Endothelial cell of umbilical vein (primary cell): ENCODE measurements around the gene UBE2QL1. TPM values are rescaled to one million over a fixed set of nuclear protein-coding genes. Genes with fewer than 3 reads are reported as not detected.
"Not testable (repeated sequence)": the region's sequence is repeated elsewhere in the genome, so short reads cannot be mapped to it uniquely, and the experiment has no call there.

Source experiments
- BruUV-seq: library from RNA; stranded (reverse); fragments of 400-500 nt; replicated peaks from 2 replicates; lab custom pipeline; 2021; lab: Mats Ljungman, UMichigan
- CTCF ChIA-PET: fragments of 300-600, 350-600 bp; sonication (Branson Sonifier 250); formaldehyde crosslinking; loops from one replicate; lab custom pipeline; 2021; ENCODE audit warnings: antibody characterized with exemption, inconsistent platforms; lab: Charles Lee
- POLR2A ChIA-PET: fragments of 300-600, 350-600 bp; sonication (Branson Sonifier 250); formaldehyde crosslinking; loops from one replicate; lab custom pipeline; 2021; ENCODE audit warnings: antibody characterized with exemption, inconsistent platforms; lab: Charles Lee
- DNase-seq: peaks from one replicate; pipeline ENCODE4 v3.0.0-alpha.2; 2011; ENCODE audit warnings: low read depth, low spot score
- FAIRE-seq: peaks from 2 replicates; lab custom pipeline; 2011; peaks lifted over from hg19 to GRCh38; lab: Jason Lieb, UNC
- H2AFZ ChIP-seq: 2 replicates; pipeline ENCODE4 v1.6.0; 2012; ENCODE audit warnings: low read depth, low read length, control low read depth, inconsistent platforms
- H3K27ac ChIP-seq: 2 replicates; pipeline ENCODE4 v1.5.1; 2011; ENCODE audit warnings: low read depth, mild to moderate bottlenecking, control low read depth, low read length, moderate library complexity; ENCODE audit not compliant: insufficient read depth
- H3K27me3 ChIP-seq, 2 experiments: 2 replicates each; pipeline versions ENCODE4 v1.6.0 to v1.6.1; 2011; ENCODE audit warnings: low read length in 2 of 2, mixed read lengths in 1 of 2; ENCODE audit not compliant: control insufficient read depth in 2 of 2, insufficient read depth in 2 of 2
- H3K36me3 ChIP-seq, 2 experiments: 2 replicates in 1 of 2; 3 replicates in 1 of 2; pipeline ENCODE4 v1.5.1; 2011; ENCODE audit warnings: low read length in 2 of 2, mild to moderate bottlenecking in 1 of 2, moderate library complexity in 1 of 2; ENCODE audit not compliant: control insufficient read depth in 2 of 2, insufficient read depth in 2 of 2; ENCODE audit errors: extremely low read depth in 1 of 2
- H3K4me1 ChIP-seq: 3 replicates; pipeline ENCODE4 v1.5.1; 2011; ENCODE audit warnings: mild to moderate bottlenecking, low read length; ENCODE audit not compliant: control insufficient read depth, insufficient read depth; ENCODE audit errors: extremely low read depth
- H3K4me2 ChIP-seq: 2 replicates; pipeline ENCODE4 v1.6.1; 2011; ENCODE audit warnings: low read length, control low read depth, mixed read lengths; ENCODE audit not compliant: insufficient read depth
- H3K4me3 ChIP-seq, 3 experiments: fragments of 200-600 bp in 1 of 3; sonication (generic), shearing (Covaris generic) in 1 of 3; replicated peaks in 1 of 3; 2 replicates each; pipeline ENCODE4 v1.5.1; 2011 to 2016; ENCODE audit warnings: control low read depth in 3 of 3, low read length in 3 of 3, mild to moderate bottlenecking in 2 of 3, inconsistent platforms in 1 of 3, low read depth in 1 of 3, moderate library complexity in 1 of 3; ENCODE audit not compliant: insufficient read depth in 1 of 3
- H3K79me2 ChIP-seq: 2 replicates; pipeline ENCODE4 v1.6.0; 2012; ENCODE audit warnings: low read length, inconsistent platforms; ENCODE audit not compliant: control insufficient read depth, insufficient read depth
- H3K9ac ChIP-seq: replicated peaks from 2 replicates; pipeline ENCODE3; 2011; ENCODE audit warnings: low read length, control low read depth; ENCODE audit not compliant: insufficient read depth; ENCODE audit errors: extremely low read depth
- H3K9me1 ChIP-seq: replicated peaks from 3 replicates; pipeline ENCODE4 v1.6.0; 2011; ENCODE audit warnings: mild to moderate bottlenecking, low read length; ENCODE audit not compliant: control insufficient read depth, insufficient read depth; ENCODE audit errors: extremely low read depth
- H3K9me3 ChIP-seq: replicated peaks from 2 replicates; pipeline ENCODE4 v1.5.1; 2012; ENCODE audit warnings: low read length, inconsistent platforms; ENCODE audit not compliant: control insufficient read depth, insufficient read depth
- H4K20me1 ChIP-seq: replicated peaks from 2 replicates; pipeline ENCODE3; 2011; ENCODE audit warnings: mild to moderate bottlenecking, low read length; ENCODE audit not compliant: control insufficient read depth, insufficient read depth; ENCODE audit errors: extremely low read depth
- EZH2 ChIP-seq: IDR thresholded peaks from 2 replicates; pipeline ENCODE4 v1.6.1; 2012; ENCODE audit warnings: borderline replicate concordance, low read depth, mild to moderate bottlenecking, moderate library complexity, low read length, inconsistent platforms; ENCODE audit not compliant: severe bottlenecking
- FOS ChIP-seq: IDR thresholded peaks from 2 replicates; pipeline ENCODE4 v1.6.1; 2011; ENCODE audit warnings: mild to moderate bottlenecking, low read length, moderate library complexity, borderline replicate concordance; ENCODE audit not compliant: insufficient read depth
- GATA2 ChIP-seq: IDR thresholded peaks from 2 replicates; pipeline ENCODE4 v1.7.0; 2011; ENCODE audit warnings: low read depth, mild to moderate bottlenecking, moderate library complexity, mixed read lengths, low read length; ENCODE audit not compliant: insufficient read length, insufficient read depth
- JUN ChIP-seq: IDR thresholded peaks from 2 replicates; pipeline ENCODE4 v1.6.1; 2011; ENCODE audit warnings: borderline replicate concordance, low read depth; ENCODE audit not compliant: insufficient read length, insufficient read depth
- MYC ChIP-seq: IDR thresholded peaks from one replicate; pipeline ENCODE4 v1.6.1; 2011; ENCODE audit warnings: mild to moderate bottlenecking, low read depth, low read length
- POLR2A ChIP-seq: IDR thresholded peaks from 2 replicates; pipeline ENCODE4 v1.6.1; 2012; ENCODE audit warnings: low read depth, mild to moderate bottlenecking, control low read depth, low read length
- POLR2AphosphoS5 ChIP-seq: IDR thresholded peaks from 2 replicates; pipeline ENCODE4 v1.6.1; 2012; ENCODE audit warnings: low read depth, mild to moderate bottlenecking, control low read depth, low read length, moderate library complexity; ENCODE audit not compliant: insufficient read depth
- dilution Hi-C: fragments of 300-500 bp; cut with MboI; formaldehyde crosslinking; loops from one replicate; pipeline ENCODE4 v1.15.0; 2019; ENCODE audit warnings: low sequenced_read_pairs; ENCODE audit not compliant: extremely low pct_ligation_motif_present
- intact Hi-C: fragments of 100-400 bp; cut with micrococcal nuclease; formaldehyde crosslinking; loops from one replicate; pipeline ENCODE4 v1.10.0; 2022
- polyA plus RNA-seq, 4 experiments: library from polyadenylated mRNA; depleted of rRNA in 3 of 4; stranded (reverse) in 3 of 4; unstranded in 1 of 4; fragments of >200 nt; gene quantifications; 2 replicates each; pipeline versions ENCODE4 v1.2.1 to v1.2.3, GENCODE V29; 2011 to 2012; ENCODE audit warnings: missing spikeins in 1 of 4
- total RNA-seq: library from RNA; stranded (reverse); gene quantifications from 2 replicates; pipeline ENCODE4 v1.2.3, GENCODE V29; 2021
- TF ChIP-seq, protein P1 (sequence below): IDR thresholded peaks from 2 replicates; pipeline ENCODE4 v1.6.1; 2011; ENCODE audit not compliant: insufficient read depth, insufficient read length
- TF ChIP-seq, protein P2 (sequence below), 2 donors: IDR thresholded peaks; 1 replicate in 1 of 2; 2 replicates in 1 of 2; pipeline ENCODE4 v1.5.1; 2011; ENCODE audit warnings: low read length in 2 of 2, mild to moderate bottlenecking in 2 of 2, moderate library complexity in 2 of 2, control low read depth in 1 of 2, inconsistent platforms in 1 of 2, low read depth in 1 of 2; ENCODE audit not compliant: insufficient read depth in 1 of 2; ENCODE audit errors: extremely low read depth in 1 of 2

UBE2QL1 gene
- total and polyA plus RNA-seq, 2 donors (not counting 3 experiments of a cell fraction or from before 2014, with no cell fraction given), result 0.04 to 0.15 TPM

DNA sequence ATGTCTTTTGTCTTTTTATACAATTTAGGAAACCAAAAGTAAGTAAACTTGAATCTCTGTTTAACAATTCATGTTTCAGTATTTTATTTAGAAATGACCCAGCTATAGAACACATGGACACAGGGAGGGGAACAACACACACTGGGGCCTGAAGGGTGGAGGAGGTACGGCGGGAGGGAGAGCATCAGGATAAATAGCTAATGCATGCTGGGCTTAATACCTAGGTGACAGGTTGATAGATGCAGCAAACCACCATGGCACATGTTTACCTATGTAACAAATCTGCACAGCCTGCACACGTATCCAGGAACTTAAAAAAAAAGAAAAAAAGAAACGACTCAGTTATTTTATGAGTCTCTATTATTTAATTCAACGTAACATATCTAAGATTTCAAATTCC lies 67.2 kb downstream of the UBE2QL1 start:
- CTCF ChIA-PET, H3K4me2 ChIP-seq, H3K4me3 ChIP-seq, dilution Hi-C loops, BruUV-seq, H3K4me1 ChIP-seq, intact Hi-C loops, H3K79me2 ChIP-seq, H3K9me3 ChIP-seq, H2AFZ ChIP-seq, H4K20me1 ChIP-seq, POLR2A ChIA-PET, H3K9me1 ChIP-seq, DNase-seq, H3K9ac ChIP-seq, H3K27me3 ChIP-seq, H3K36me3 ChIP-seq, FAIRE-seq, H3K27ac ChIP-seq: not testable (repeated sequence)

DNA sequence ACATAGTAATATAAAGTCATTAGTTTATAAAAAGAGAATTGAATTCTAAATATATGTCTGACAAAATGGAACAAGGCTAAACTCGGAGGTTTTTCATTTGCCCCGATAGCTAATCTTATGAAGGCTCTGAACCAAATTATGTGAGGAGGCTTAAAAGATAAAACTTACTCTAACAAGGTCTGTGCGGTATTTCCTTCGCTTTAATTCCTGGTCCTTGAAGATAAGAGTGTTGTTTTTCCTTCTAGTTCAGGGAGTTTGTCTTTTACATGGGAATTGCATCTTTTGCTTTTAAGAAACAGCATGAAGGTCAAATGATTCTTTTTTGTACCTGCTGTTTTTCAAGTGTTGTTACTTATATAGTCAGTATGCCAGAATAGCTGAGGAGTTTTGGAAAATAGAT lies 68.2 kb downstream of the UBE2QL1 start:
- Histone ChIP-seq H3K4me3 (no peak overlapping the region), H4K20me1 (no peaks in the 10 kb centered on the region), H3K9me3 (no peaks in the 10 kb centered on the region), H3K4me1 (no peaks in the 10 kb centered on the region), H3K9me1 (no peaks in the 10 kb centered on the region), H2AFZ (no peak overlapping the region), H3K36me3 (no peaks in the 10 kb centered on the region), H3K4me2 (no peak overlapping the region), H3K27ac (no peak overlapping the region), H3K27me3 (peaks cover 0 to 7% of the 10 kb centered on the region in 2 experiments), H3K9ac (no peak overlapping the region), H3K79me2 (no peaks in the 10 kb centered on the region)
- POLR2A ChIA-PET, result no interaction called here
- dilution Hi-C loops (no loop called here), intact Hi-C loops (no loop called here)
- TF ChIP-seq JUN (no peak), FOS (no peak), EZH2 (no peak), MYC (no peak), GATA2 (no peak), POLR2A (no peak), POLR2AphosphoS5 (no peak)
- TF ChIP-seq, protein P1, sequence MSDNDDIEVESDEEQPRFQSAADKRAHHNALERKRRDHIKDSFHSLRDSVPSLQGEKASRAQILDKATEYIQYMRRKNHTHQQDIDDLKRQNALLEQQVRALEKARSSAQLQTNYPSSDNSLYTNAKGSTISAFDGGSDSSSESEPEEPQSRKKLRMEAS, result no peak
- TF ChIP-seq, protein P2, sequence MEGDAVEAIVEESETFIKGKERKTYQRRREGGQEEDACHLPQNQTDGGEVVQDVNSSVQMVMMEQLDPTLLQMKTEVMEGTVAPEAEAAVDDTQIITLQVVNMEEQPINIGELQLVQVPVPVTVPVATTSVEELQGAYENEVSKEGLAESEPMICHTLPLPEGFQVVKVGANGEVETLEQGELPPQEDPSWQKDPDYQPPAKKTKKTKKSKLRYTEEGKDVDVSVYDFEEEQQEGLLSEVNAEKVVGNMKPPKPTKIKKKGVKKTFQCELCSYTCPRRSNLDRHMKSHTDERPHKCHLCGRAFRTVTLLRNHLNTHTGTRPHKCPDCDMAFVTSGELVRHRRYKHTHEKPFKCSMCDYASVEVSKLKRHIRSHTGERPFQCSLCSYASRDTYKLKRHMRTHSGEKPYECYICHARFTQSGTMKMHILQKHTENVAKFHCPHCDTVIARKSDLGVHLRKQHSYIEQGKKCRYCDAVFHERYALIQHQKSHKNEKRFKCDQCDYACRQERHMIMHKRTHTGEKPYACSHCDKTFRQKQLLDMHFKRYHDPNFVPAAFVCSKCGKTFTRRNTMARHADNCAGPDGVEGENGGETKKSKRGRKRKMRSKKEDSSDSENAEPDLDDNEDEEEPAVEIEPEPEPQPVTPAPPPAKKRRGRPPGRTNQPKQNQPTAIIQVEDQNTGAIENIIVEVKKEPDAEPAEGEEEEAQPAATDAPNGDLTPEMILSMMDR (IDR thresholded peaks at IDR 0.05; ENCODE audit: extremely low read depth in 1 of 2, insufficient read depth in 1 of 2, low read depth in 1 of 2, low read length in 2 of 2), result no peak
- no peak for DNase-seq
- BruUV-seq, result no TSS peak
- FAIRE-seq, result no peak
- CTCF ChIA-PET, result interaction anchor here (1.2 kb wide), 1 partner anchor 1019 kb away, joined by 3 read pairs; no protein-coding TSS in a partner anchor
